B cell (primary cell): ENCODE measurements around the gene GSE1. TPM values are rescaled to one million over a fixed set of nuclear protein-coding genes. Genes with fewer than 3 reads are reported as not detected.
A peak's percentile ranks its signal among the peaks of the same experiment; 100 is the strongest.

Source experiments
- ATAC-seq: fragments of 200-7000 bp; cut with Tn5 transposase; one replicate; pipeline ENCODE4 v1.10.0; 2021; ENCODE audit warnings: low read depth, mild to moderate bottlenecking, moderate number of reproducible peaks, moderate library complexity
- CTCF ChIA-PET: fragments of 350-600 bp; sonication (Branson Sonifier 250); formaldehyde crosslinking; loops from one replicate; lab custom pipeline; 2021; ENCODE audit warnings: antibody characterized with exemption, inconsistent platforms; lab: Charles Lee
- POLR2A ChIA-PET: fragments of 350-600 bp; sonication (Branson Sonifier 250); formaldehyde crosslinking; loops from one replicate; lab custom pipeline; 2021; ENCODE audit warnings: antibody characterized with exemption; lab: Charles Lee
- DNase-seq: peaks from one replicate; pipeline ENCODE4 v3.0.0; 2013
- H2AFZ ChIP-seq: 2 replicates; pipeline ENCODE4 v1.6.1; 2012; ENCODE audit warnings: mild to moderate bottlenecking, low read depth, low read length; ENCODE audit not compliant: insufficient read depth, poor library complexity, severe bottlenecking
- H3K27ac ChIP-seq, 2 donors: 1 replicate in 1 of 2; 2 replicates in 1 of 2; pipeline ENCODE4 v1.5.1; 2012 to 2013; ENCODE audit warnings: low read length in 2 of 2, mild to moderate bottlenecking in 2 of 2, moderate library complexity in 1 of 2
- H3K27me3 ChIP-seq, 4 experiments: fragments of 200-600 bp in 1 of 4; sonication (generic) in 1 of 4; replicated peaks in 1 of 4; 1 replicate in 2 of 4; 2 replicates in 2 of 4; pipeline versions ENCODE4 v1.6.1 to v1.7.0; 2013 to 2016; ENCODE audit warnings: low read length in 3 of 4, mild to moderate bottlenecking in 2 of 4, mixed read lengths in 1 of 4, moderate library complexity in 1 of 4; ENCODE audit not compliant: insufficient read depth in 4 of 4, control insufficient read depth in 3 of 4; ENCODE audit errors: control extremely low read depth in 1 of 4
- H3K36me3 ChIP-seq, 2 experiments: replicated peaks in 1 of 2; 1 replicate in 1 of 2; 2 replicates in 1 of 2; pipeline versions ENCODE4 v1.6.1 to v1.7.1; 2013; ENCODE audit warnings: low read length in 1 of 2; ENCODE audit not compliant: insufficient read depth in 2 of 2, control insufficient read depth in 1 of 2; ENCODE audit errors: control extremely low read depth in 1 of 2, extremely low read depth in 1 of 2
- H3K4me1 ChIP-seq, 2 donors: fragments of 200-600 bp in 1 of 2; sonication (generic) in 1 of 2; 1 replicate in 1 of 2; 2 replicates in 1 of 2; pipeline versions ENCODE4 v1.5.1 to v1.6.1; 2013 to 2017; ENCODE audit warnings: low read length in 2 of 2; ENCODE audit not compliant: control insufficient read depth in 2 of 2, insufficient read depth in 2 of 2
- H3K4me2 ChIP-seq: replicated peaks from 2 replicates; pipeline ENCODE3; 2012; ENCODE audit warnings: mild to moderate bottlenecking, low read depth, low read length; ENCODE audit not compliant: poor library complexity, severe bottlenecking
- H3K4me3 ChIP-seq, 5 experiments: fragments of 200-600 bp in 1 of 5; sonication (generic) in 1 of 5; 1 replicate in 3 of 5; 2 replicates in 2 of 5; pipeline versions ENCODE4 v1.5.1 to v1.7.0; 2011 to 2016; ENCODE audit warnings: low read length in 4 of 5, mild to moderate bottlenecking in 4 of 5, low read depth in 2 of 5, control low read depth in 1 of 5, moderate library complexity in 1 of 5; ENCODE audit not compliant: insufficient read depth in 1 of 5; ENCODE audit errors: control extremely low read depth in 1 of 5, extremely low read depth in 1 of 5
- H3K79me2 ChIP-seq: fragments of 200-600 bp; sonication (generic); one replicate; pipeline ENCODE4 v1.6.0; 2016; ENCODE audit warnings: low read length; ENCODE audit not compliant: control insufficient read depth, insufficient read depth
- H3K9ac ChIP-seq: fragments of 200-600 bp; sonication (generic); 2 replicates; pipeline ENCODE4 v1.6.1; 2017; ENCODE audit warnings: mild to moderate bottlenecking, low read length, moderate library complexity
- H3K9me3 ChIP-seq, 3 donors: one replicate each; pipeline versions ENCODE4 v1.6.1 to v1.7.1; 2013; ENCODE audit warnings: low read length in 2 of 3; ENCODE audit not compliant: control insufficient read depth in 2 of 3, insufficient read depth in 1 of 3; ENCODE audit errors: control extremely low read depth in 1 of 3
- H4K20me1 ChIP-seq: 2 replicates; pipeline ENCODE4 v1.6.0; 2012; ENCODE audit warnings: mild to moderate bottlenecking, low read length; ENCODE audit not compliant: insufficient read depth, control insufficient read depth, poor library complexity, severe bottlenecking
- H3K27ac Mint-ChIP-seq: one replicate; pipeline ENCODE4 v1.8.0; 2021; ENCODE audit warnings: mixed read lengths
- H3K27me3 Mint-ChIP-seq: one replicate; pipeline ENCODE4 v1.8.0; 2021; ENCODE audit warnings: mixed read lengths
- H3K4me1 Mint-ChIP-seq: one replicate; pipeline ENCODE4 v1.8.0; 2021; ENCODE audit warnings: mixed read lengths
- H3K4me3 Mint-ChIP-seq: one replicate; pipeline ENCODE4 v1.8.0; 2021; ENCODE audit warnings: mixed read lengths
- H3K9me3 Mint-ChIP-seq: one replicate; pipeline ENCODE4 v1.8.0; 2022; ENCODE audit warnings: mixed read lengths; ENCODE audit not compliant: insufficient read depth
- CTCF ChIP-seq: fragments of 200-600 bp; IDR thresholded peaks from one replicate; pipeline ENCODE4 v1.8.0; 2022; ENCODE audit warnings: antibody characterized with exemption, mild to moderate bottlenecking
- EZH2 ChIP-seq: IDR thresholded peaks from 2 replicates; pipeline ENCODE4 v1.6.1; 2012; ENCODE audit warnings: borderline replicate concordance, low read depth, mild to moderate bottlenecking, moderate library complexity, low read length; ENCODE audit not compliant: insufficient read depth, poor library complexity, severe bottlenecking
- WGBS: methylation state at CpG from one replicate; pipeline ENCODE4 v1.1.5; 2013; ENCODE audit warnings: missing lambda C conversion rate; ENCODE audit not compliant: insufficient coverage; 5-methylcytosine and 5-hydroxymethylcytosine counted together
- intact Hi-C: fragments of 100-400 bp; cut with micrococcal nuclease; formaldehyde crosslinking; loops from one replicate; pipeline ENCODE4 v1.10.0; 2022
- polyA plus RNA-seq: library from polyadenylated mRNA; depleted of rRNA; stranded (reverse); fragments of >200 nt; gene quantifications from 2 replicates; pipeline ENCODE4 v1.2.3, GENCODE V29; 2012
- small RNA-seq: library from RNA; depleted of rRNA; stranded (forward); fragments of <200 nt; gene quantifications from one replicate; pipeline ENCODE3, GENCODE V24; 2012; ENCODE audit warnings: low replicate concordance, low read depth; ENCODE audit not compliant: insufficient read length
- total RNA-seq, 2 donors: library from RNA; stranded (reverse); fragments of 120-200 nt in 1 of 2; gene quantifications; 1 replicate in 1 of 2; 2 replicates in 1 of 2; pipeline versions ENCODE4 v1.2.3 to v1.2.4, GENCODE V29; 2013 to 2022

Gene GSE1
- total and polyA plus RNA-seq, 2 donors (not counting 1 experiment from before 2014, with no cell fraction given), result 57.3 to 76.1 TPM

- H3K9me3 Mint-ChIP-seq, result no peaks in the 10 kb centered on the region
- Histone ChIP-seq H3K27ac (no peak overlapping the region), H3K4me2 (no peak overlapping the region), H3K9ac (no peak overlapping the region), H3K36me3 (peaks cover 9 to 22% of the 10 kb centered on the region in 2 experiments), H4K20me1 (peaks cover 70% of the 10 kb centered on the region), H3K9me3 (no peaks in the 10 kb centered on the region), H3K79me2 (peaks cover 59% of the 10 kb centered on the region), H3K4me1 (peaks cover 0 to 1% of the 10 kb centered on the region in 2 donors), H2AFZ (no peak overlapping the region), H3K27me3 (no peaks in the 10 kb centered on the region), H3K4me3 (no peak overlapping the region)
- DNase-seq (no peak), ATAC-seq (no peak)
- CTCF ChIA-PET, result interaction anchor here (1.5 kb wide), 1 partner anchor 66 kb away, joined by 3 read pairs; no protein-coding TSS in a partner anchor
- peak overlapping the region; percentile 11 for H3K27ac Mint-ChIP-seq
- peaks cover 2% of the 10 kb centered on the region for H3K4me1 Mint-ChIP-seq
- 88% methylated on average over 16 of the region's 20 CpGs for WGBS
- POLR2A ChIA-PET, result no interaction called here
- TF ChIP-seq EZH2, result no peak
- H3K27me3 Mint-ChIP-seq, result no peaks in the 10 kb centered on the region
- no peak overlapping the region for H3K4me3 Mint-ChIP-seq
- intact Hi-C loops, result no loop called here
Measured at GRCh38 chr16:85724126-85724879, 111.2 kb downstream of the GSE1 start.

DNA sequence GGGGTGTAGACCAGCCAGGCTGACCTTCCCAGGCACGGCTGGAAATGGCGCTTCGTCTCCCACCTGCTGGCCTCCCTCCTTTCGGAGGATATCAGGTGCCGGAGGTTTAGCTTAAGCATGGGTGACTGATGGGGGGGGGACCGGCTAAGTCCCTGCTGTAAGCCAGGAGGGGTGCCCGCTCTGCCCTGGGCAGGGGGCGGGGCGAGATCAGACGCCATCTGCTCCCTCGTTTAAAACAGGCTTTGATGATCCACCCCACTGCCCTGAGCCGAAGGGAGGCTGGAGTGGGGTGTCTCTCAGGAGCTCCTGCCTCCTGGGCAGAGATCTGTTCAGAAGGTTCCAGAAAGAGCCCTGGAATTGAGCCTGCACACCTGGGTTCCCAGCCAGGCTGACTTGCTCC, 111.8 kb downstream of the GSE1 start:
- H3K9me3 Mint-ChIP-seq, result no peaks in the 10 kb centered on the region
- DNase-seq (no peak), ATAC-seq (no peak)
- Histone ChIP-seq H3K4me3 (no peak overlapping the region), H3K79me2 (peaks cover 61% of the 10 kb centered on the region), H2AFZ (no peak overlapping the region), H3K27ac (no peak overlapping the region), H4K20me1 (peaks cover 71% of the 10 kb centered on the region), H3K36me3 (peaks cover 9 to 27% of the 10 kb centered on the region in 2 experiments), H3K4me1 (peaks cover 0 to 1% of the 10 kb centered on the region in 2 donors), H3K9me3 (no peaks in the 10 kb centered on the region), H3K9ac (no peak overlapping the region), H3K4me2 (no peak overlapping the region), H3K27me3 (no peaks in the 10 kb centered on the region)
- no peaks in the 10 kb centered on the region for H3K27me3 Mint-ChIP-seq
- ChIA-PET CTCF (no interaction called here), POLR2A (no interaction called here)
- intact Hi-C loops, result no loop called here
- no peak overlapping the region for H3K4me3 Mint-ChIP-seq
- H3K27ac Mint-ChIP-seq, result no peak overlapping the region
- TF ChIP-seq EZH2, result no peak
- no peak for TF ChIP-seq CTCF
- H3K4me1 Mint-ChIP-seq, result no peaks in the 10 kb centered on the region
- WGBS, result 94% methylated on average over 12 of the region's 12 CpGs

Small RNA genes lying within 50 kb of the gene (small RNA-seq; reads per million reads assigned to genes)
- gene RN7SL381P, result not detected

Other genes starting within 250 kb of the GSE1 start
- gene GINS2, start 75.6 kb downstream of the GSE1 start, total RNA-seq, result 4.2 and 4.3 TPM in 2 replicates
- 0.33 and 0.52 TPM in 2 replicates for gene GINS2, start 75.6 kb downstream of the GSE1 start, polyA plus RNA-seq
- gene C16orf74, start 137.8 kb downstream of the GSE1 start, total RNA-seq, result 83.3 and 92.6 TPM in 2 replicates
- 62.5 and 73.0 TPM in 2 replicates for gene C16orf74, start 137.8 kb downstream of the GSE1 start, polyA plus RNA-seq
- gene EMC8, start 186.2 kb downstream of the GSE1 start, total RNA-seq, result 32.9 and 33.1 TPM in 2 replicates
- 22.1 and 27.5 TPM in 2 replicates for gene EMC8, start 186.2 kb downstream of the GSE1 start, polyA plus RNA-seq
- 767 and 813 TPM in 2 replicates for gene COX4I1, start 186.4 kb downstream of the GSE1 start, total RNA-seq
- gene COX4I1, start 186.4 kb downstream of the GSE1 start, polyA plus RNA-seq, result 759 and 949 TPM in 2 replicates